Stimulated activated CD4-positive, alpha-beta T cell treated with anti-CD3 and anti-CD28 coated beads, Interleukin-2, amount 100 ng/mL, for 4 hours (primary cell): ENCODE measurements around the gene HES1.

Experiments
- DNase-seq: peaks from one replicate; pipeline ENCODE4 v3.0.0-alpha.2; 2020; ENCODE audit warnings: low read depth

Gene HES1

DNA sequence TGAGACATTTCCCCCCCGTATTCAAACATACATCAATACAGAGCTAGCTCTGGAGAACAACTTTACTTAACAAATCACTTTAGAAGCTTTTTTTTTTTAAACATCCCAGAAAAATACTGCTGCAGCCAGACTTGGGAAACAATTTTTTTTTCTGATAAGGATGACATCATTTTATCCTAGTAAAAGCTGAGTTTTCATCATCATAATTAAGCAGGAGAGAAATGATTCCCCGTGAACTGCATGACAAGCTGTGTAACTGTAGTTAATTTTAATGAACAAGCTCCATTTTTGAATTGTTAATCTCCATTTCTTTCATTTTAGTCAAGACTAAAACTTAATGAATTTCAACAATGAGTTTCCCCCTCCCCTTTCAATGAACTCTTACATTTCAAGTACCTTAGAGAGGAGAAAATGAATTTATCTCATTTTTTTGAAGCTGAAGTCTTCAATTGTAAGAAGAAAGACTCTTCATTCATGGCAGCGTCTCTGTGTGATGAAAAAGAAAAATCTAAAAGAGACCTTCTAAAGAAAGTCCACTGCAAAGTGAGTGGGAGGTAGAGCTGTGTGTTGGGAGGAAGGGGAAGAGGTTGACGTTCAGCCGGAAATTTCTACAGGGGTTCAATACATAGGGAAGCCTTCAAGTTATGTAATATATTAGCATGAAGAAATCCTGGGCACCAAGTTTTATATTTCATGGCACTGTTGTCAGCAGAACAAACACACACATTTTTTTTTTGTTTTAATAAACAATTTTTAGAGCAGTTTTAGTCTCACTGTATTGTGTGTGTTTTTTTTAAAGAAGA is 31.7 kb downstream of the HES1 start:
- DNase-seq: no peak

DNA sequence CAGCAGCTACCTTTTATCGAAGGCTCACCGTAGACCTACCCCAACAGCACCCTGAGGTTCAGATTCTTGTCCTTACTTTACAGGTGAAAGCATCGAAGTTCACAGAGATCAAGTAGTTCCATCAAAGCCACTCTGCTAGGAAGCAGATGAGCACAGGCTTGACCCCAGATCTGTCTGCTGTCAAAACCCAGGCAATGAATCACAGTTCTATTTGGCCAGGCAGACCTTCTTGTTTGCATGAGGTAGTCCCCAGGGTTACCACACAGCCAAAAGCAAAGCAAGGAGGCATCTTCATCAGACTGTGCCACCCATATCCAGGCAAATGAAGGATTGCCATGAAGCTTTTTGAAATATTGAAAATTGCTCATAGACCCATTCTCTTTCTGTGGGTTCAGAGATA is 33.0 kb downstream of the HES1 start:
- no peak for DNase-seq

DNA sequence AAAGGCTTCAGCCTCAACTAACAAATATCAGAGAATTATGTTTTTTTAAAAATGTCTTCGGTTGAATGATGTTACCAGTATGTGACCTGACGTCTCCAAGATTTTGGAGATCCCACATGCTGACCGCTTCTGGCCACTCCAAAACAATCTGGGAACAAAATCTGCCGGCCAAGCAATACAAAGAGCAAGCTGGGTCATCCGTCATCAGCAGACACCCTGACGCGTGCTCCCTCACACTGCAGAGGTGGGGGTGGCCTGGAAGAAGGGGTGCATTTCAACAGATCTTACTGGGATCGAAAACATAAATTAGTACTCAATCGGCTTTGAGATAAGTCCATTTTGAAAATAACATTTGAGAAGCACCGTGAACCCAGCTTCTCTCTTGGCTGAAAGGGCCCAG is 33.6 kb downstream of the HES1 start:
- no peak for DNase-seq

DNA sequence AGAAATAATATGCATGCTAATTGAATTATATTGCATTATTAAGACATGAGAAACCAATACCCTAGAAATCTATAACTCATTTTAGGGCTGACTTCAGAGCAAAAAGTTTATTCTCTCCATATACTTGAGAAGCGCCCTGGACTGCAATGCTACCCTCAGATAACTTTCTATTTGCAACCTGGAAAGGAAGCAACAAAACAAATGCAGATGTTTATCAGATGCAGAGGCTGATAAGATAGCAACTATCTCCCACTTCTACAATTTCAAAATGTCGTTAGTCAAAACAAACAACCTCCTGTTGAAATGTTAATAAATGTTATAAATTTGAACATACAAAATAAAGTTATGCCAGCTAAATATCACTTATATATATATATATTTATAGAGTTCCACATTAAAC is 34.8 kb downstream of the HES1 start:
- no peak for DNase-seq

DNA sequence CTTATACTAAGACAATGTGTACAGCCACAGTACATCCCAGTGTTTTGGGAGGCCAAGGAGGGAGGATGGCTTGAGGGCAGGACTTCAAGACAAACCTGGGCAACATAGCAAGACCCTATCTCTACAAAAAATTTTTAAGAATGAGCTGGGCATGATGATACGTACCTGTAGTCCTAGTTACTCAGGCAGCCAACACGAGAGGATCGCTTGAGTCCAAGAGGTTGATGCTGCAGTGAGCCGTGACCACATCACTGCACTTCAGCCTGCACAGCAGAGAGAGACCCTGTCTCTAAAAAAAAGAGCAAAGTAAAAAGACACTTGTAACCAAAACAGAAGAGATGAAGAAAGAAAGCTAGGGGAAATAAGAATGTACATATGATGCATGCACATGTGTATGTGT is 38.5 kb downstream of the HES1 start:
- no peak for DNase-seq

DNA sequence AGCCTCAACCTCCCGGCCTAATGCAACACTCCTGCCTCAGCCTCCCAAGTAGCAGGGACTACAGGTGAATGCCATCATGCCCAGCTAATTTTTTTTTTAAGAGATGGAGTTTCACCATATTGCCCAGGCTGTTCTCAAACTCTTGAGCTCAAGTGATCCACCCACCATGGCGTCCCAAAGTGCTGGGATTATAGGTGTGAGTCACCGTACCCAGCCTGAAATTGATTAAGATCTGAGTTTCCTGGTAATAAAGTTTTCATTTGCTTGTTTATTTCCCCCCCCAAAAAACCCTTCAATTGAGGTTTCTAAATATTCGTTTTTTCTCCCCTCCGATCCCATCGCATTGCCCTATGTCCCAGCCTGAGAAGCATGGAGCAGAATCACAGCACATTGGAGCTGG is 39.0 kb downstream of the HES1 start:
- no peak for DNase-seq

DNA sequence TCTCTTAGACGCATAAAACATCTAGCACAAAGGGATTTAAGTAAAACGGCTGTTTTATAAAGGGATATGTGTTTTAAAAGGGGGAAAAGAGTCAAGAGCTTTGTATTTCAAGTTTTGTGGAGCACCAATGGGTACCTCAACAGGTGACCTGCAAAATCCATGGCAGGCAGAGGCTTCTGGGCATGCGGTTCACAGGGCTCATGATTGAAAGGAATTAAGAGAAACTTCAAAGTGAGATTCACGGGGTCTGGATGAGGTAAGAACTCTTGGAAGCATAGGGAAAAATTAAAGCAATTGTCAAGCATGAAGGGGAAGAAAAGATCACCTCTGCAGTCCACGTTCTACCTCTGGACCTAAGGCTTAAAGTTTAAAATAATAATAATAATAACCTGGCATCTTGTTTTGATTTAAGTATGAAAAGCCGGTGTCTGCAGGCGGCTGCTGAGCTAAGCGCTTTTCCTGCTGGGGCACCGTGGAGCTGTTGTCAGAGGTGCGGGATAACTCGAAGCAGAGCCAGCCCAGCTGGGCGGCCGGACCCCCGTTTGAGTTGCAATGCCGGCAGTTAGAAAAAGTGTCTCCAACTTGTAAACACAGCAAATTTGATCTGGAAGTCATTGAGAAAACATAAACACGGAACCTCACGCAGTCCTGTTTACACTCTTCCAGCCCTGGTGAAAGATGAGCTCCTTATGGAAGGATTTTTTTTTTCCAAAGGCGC is 40.5 kb downstream of the HES1 start:
- DNase-seq: no peak

DNA sequence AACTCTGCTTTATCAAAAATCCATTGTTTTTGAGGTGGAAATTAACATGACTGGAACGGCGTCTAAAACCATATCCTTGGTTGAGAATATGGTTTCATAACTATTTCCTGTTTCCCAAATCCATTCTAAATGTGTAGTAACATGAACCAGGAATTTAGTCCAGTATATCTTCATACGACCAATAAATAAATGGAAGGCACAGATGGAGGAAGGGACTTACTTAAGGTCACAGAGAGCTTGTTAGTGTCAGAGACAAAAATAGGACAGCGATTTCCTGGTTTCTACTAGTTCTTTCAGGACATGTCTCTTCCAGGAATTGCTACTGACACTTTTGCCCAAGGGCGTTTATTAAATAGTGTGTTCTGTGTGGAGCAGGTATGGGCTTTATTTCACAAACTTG is 41.2 kb downstream of the HES1 start:
- DNase-seq: no peak

DNA sequence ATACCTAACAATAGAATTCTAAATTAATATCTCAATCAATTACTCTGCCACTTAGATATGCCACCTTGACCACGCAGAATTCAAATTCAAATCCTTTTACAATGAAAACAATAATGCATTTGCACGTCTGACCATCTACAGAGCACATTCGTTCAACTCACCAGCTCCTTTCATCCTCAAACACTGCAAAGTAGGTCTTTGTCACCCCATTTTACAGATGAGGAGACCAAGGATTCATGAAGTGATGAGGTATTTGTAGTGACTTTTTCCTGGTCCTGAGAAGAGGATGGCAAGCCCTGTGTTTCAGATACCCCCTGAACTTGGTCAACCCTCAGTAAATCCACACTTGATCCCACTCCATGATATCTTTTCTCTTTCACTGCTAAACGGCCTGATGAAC is 42.2 kb downstream of the HES1 start:
- no peak for DNase-seq

DNA sequence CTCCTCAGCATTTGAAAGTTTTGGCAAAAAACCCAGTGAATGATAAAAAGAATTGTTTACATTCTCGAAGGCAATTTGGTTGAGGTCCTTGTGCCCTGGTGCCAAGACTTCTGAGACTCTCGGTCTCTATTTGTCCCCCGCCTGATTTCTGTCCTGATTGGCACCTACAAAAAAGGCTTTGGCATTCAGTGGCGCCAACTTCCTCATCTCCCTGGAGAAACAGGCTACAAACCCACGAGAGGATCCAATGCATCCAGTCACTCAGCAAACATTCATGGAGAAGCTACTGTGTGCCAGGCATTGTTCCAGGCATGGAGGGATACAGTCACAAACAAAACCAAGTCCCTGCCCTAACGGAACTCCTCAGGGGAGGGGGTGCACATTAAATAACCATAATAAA is 42.7 kb downstream of the HES1 start:
- DNase-seq: no peak

DNA sequence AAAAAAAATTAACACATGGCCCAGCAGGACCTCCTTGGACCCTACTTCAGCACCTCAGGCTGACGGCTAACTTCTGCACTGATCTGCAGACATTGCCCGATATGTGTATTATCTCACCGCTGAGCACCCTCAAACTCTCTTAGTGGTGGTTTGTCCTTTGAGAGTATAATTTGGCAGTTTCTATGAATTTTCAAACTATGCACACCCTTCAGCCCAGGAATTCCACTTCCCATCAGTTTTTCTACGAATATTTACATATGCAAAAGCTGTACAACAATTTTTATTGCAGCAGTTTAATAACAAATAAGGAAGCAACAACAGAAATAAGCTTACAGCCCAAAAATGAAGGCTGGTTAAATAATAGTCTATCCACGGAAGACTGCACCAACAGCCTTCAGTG is 44.6 kb downstream of the HES1 start:
- no peak for DNase-seq

DNA sequence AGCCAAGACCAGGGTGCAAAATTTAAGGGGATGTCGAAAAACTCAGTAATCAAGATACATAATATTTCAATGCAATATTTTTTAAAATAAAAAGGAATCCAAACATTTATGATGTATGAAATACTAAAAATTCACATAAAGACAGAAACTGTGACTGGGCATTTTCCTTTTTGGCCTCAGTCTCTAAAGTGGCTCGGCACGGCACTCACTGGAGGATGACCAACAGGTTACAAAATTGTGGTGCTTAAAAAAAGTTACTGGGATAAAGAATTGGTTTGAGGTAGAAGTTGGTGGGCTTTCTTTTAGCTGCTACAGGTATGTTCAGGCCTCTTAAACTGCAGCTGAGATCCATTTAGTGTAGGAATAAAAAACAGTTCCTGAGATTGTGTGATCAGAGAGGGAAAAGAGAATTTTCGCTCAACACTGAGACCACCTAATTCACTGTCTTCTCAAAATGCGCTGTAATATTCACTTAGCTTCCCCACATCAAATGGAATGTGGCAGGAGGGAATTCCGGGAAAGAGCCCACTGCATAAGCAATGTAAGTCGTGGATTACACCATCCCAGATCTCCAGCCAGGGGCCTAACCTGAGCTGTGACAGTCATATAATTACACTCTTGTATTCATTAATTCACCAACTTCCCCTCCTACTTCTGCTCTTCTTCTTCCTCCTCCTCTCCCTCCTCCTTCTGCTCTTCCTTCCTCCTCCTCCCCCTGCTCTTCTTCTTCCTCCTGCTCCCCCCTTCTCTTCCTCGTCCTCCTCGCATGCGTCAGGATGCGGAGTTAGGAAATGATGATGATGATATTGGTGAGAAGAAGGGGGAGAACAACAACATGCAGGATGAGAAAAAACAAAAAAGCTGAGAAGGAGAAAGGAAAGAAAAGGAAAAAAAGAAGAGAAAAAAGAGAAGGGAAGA is 45.9 kb downstream of the HES1 start:
- no peak for DNase-seq

DNA sequence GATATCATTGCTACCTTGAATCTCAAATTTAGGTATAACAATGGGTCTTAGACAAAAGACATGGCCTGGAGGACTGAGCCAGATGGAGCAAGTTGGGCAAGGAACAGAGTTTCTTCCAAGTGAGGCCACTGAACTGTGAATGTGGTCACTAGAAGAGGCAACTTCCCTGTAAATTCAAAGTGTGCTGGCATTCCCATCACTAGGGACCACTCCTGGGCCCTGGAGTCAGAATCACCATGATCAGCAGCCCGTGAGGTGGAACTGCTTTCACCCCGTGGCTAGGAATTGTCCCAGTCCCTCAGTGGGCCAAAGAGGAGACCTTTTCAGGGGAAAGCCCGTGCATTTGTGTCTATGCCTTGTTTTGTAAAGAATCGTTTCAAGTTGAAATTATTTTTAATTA is 47.3 kb downstream of the HES1 start:
- DNase-seq: no peak

DNA sequence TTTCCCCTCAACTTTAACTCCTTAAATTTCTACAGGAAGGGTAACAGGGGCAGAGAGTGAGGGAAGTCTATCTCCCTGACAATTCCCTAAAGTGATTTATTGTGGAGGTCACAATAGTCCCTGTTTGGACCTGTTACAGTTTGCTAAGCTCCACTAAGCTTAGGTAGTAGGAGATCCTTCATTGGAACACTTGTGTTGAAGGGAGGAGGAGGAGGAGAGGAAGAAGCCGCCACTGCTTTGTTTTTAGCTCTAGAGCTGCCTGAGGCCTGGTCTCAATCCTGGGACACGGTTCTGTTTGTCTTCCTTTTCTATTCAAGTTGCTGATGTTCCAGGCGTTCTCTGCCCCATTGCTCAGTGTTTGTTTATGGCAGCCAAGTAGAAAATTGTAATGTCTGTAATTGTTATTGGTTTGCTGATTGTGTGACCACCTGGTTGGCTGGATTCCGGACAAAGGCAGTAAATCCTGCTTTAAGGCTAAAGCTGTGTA is 48.4 kb downstream of the HES1 start:
- no peak for DNase-seq

DNA sequence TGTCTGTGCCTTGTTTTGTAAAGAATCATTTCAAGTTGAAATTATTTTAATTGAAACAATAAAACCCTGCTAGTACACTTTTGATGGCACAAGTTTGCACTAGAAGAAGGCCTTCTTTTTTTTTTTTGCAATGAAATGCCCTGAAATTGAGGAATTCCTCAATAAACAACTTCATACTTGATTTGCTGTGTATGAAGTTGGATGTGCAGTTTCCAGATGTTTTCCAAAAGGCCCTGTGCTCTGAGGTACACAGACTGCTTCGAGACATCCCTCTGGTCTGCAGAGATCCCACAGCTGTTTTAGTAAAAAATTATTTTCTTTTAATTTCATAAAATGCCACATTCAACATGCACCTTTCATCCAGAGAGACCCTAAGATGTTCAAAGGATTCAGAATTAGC is 48.9 kb downstream of the HES1 start:
- DNase-seq: no peak

DNA sequence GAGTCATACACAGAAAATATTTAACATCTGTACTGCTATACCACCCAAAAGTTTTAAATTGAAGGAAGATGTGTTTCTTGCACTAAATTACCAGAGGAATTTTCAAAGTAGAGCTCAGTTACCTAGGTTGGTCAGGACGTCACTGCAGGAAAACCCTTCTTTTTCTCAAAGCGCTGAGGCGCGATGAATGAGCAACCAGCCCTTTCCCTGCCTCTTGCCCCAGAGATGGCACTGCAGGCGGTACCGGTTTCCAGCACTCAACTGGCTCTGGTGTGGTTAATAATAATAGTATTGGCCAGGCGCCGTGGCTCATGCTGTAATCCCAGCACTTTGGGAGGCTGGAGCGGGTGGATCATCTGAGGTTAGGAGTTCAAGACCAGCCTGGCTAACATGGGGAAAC is 49.3 kb downstream of the HES1 start:
- DNase-seq: no peak

DNA sequence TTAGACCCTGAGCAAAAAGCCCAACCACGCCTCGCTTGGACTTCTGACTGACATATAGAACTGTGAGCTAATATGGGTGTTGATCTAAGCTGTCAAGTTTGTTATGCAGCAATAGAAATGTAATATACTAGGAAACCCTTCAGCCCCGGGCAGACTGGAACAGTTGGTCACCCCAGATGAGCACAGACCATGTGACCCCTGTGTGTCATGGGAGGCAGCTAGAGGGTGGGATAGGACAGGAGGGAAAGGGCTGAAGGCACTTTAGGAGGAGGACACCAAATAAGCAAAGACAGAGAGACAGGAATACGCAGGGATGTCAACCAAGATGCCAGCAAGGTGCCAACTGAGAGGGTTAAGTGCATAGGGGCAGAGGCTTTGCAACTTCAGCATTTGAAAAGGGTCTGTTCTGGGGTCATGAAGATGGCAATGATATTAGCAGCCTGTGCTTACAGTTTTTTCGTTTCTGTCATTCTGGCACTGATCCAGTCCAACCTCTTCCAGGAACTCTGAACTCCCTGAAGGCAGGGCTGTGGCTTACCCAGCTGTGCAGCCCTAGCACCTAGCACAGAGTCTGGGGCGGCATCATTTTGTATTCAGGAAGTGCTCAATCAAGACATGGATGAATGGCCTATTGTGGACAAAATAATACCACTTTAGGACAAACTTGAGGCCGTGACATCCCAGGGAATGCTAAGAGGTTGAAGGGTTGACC is 51.4 kb downstream of the HES1 start:
- no peak for DNase-seq
